Pulmonary artery endothelial cell (primary cell): ENCODE results near the gene HNRNPU. TPM values are rescaled to one million over a fixed set of nuclear protein-coding genes. Genes with fewer than 3 reads are reported as not detected.

Source experiments
- DNase-seq: peaks from one replicate; pipeline ENCODE4 v3.0.0-alpha.2; 2011; ENCODE audit warnings: low read depth, low spot score
- total RNA-seq: library from RNA; depleted of rRNA; stranded (reverse); fragments of >200 nt; gene quantifications from 2 replicates; pipeline ENCODE4 v1.2.3, GENCODE V29; 2014

HNRNPU gene
- total RNA-seq, result 474 and 592 TPM in 2 replicates

DNA sequence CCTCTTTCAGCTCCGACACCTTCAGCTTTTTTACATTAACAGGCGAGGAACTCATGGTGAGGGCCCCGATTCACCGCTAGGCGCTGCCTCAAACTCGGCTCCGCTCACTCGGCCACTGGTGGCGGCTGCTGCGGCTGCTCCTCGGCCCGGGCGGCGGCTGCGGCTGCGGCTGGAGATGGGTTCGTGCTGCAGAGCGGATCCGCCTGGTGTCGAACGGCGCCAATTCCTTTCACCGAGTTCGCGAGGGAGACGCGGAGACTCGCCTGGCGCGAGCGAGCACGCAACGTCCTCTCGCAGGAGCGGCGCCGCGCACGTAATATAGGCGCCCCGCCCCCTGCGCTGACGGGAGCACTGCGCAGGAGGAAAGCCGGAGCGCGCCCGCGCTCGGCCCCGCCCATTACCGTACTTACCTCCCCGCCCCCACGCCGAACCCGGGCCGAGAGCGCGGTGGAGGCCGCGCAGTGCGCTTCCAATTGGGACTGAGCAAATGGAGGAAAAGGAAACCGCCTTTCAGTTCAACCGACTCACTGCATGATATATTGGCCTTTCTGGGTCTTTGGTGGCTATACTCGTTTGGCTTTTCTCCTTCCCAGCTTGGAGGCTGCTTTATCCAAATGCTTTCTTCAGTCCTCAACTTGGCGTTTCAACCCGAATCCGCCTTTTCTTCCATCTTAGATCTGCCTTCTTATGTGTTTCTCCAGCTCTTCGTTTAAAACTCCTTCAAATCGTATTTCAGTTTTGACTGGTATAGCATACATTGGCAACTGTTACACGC, at the start of gene HNRNPU:
TSS of gene HNRNPU (minus strand) at position 291 of the 775 bp plus-strand sequence. CDS start at position 55, 236 bp downstream.
- peak; percentile 88 for DNase-seq

DNA sequence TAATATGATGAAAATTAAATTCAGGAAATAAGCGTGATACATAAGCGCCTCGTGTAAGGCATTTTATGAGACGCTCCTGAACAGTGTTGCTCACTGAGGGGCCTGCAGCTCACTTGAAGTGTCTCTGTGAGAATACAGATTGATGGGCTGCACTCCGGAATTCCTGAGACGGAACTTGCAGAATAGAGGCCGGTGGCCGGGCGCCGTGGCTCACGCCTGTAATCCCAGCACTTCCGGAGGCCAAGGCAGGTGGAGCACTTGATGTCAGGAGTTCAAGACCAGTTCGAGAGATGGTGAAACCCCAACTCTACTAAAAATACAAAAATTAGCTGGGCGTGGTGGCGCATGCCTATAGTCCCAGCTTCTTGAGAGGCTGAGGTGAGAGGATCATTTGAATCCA, 49.5 kb upstream of the HNRNPU start:
- no peak for DNase-seq

DNA sequence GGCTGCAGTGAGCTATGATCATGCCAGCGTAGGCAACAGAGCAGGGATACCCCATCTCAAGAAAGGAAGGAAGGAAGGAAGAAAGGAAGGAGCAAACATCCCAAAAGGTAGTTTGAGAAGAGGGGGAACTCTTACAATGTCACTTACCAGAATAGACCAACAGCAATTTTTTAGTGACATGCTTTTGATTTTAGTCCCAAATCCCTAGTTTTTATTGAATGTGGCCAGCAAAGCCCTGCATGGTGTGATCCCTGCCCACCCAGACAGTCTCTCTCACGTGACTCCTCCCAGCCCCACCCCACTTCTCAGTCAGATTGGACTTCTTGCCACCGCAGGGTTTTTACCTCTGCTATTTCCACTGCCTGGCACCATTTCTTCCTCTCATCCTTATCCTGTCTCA, 39.8 kb upstream of the HNRNPU start:
- no peak for DNase-seq

DNA sequence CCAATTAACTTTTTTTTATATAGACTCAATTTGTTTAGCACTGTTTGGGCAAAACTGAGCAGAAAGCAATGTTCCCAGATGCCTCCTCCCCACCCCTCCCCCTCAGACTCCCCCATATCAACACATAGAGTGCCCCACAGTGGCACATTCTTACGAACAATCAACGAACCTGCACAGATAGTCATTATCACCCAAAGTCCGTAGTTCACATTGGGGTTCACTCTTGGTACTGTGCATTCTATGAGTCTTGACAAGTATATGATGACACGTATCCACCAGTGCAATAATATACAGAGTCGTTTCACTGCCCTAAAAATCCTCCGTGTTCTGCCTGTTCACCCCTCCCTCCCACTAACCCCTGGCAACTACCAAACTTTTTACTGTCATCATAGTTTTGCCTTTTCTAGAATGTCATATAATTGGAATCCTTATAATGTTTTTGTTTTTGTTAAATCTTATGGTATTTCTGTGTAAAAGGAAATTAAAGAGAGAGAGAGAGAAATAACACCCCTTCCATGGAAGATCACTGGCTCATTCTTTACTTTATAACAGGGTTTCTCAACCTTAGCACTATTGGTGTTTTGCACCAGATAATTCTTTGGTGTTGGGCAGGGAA, 37.2 kb upstream of the HNRNPU start:
- DNase-seq, result no peak

DNA sequence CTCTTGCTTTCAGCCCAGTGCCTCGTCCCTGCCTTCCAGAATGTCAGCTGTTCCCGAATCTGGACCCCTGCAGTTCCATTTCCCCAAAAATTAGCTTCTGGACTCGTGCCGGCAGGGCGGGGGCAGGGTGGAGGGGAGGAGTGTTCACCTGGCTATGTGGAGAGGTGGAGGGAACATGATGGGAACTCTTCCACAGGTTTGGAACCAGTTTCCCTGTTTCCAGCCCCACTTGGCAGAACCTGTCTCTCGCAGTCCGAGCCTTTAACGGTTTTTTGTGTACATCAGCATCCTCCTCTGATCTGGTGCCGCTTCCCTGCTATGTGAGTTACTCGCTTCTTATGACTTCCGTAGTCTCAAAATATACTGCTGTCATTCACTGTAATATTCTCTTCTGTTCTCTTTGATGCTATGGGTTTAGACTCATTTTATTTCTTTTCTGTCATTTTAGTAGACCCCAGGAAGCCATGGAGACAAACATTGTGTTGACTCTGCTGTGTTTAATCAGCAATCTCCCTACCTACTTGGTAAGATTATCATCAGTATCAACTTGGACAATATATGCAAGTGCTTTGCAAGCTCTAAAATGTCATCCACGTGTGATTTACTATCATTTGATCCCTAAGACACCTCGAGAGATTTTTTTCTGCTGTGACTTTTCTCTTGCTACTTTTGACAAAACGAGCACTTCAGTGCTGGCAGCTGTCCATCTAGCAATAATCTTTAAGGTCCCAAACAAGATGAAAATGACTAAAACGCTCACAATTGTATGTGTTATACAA, 33.3 kb upstream of the HNRNPU start:
- no peak for DNase-seq

DNA sequence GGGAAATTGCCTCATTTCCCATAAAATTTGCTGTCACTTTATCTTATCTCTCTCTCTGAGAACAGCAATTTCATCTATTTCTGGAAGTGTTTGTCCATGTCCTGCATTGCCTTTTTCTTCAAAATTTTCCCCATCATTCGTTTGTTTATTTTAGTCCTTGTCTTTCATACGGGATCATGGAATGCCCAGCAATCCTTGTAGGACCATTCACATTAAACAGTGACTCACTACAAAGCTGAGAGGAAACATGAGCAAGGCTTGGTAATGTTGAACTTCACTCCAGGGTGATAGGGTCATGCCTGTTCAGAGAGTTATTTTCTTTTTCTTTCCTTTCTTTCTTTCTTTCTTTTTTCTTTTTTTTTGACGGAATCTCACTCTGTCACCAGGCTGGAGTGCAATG, 32.2 kb upstream of the HNRNPU start:
- DNase-seq, result peak; percentile 79

DNA sequence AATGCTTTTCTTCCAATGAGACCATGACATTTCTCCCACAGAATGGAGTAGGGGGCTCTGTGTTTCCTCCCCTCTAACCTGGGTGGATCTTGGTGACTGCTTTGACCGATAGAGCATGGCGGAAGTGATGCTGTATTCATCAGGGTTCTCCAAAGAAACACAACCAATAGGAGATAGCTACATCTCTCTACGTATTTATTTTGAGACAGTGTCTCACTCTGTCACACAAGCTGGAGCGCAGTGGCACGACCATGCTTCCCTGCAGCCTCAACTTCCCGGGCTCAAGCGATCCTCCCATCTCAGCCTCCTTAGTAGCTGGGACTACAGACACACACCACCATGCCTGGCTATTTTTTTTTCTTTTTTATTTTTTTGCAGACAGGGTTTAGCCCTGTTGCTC, 29.5 kb upstream of the HNRNPU start:
- DNase-seq, result no peak

DNA sequence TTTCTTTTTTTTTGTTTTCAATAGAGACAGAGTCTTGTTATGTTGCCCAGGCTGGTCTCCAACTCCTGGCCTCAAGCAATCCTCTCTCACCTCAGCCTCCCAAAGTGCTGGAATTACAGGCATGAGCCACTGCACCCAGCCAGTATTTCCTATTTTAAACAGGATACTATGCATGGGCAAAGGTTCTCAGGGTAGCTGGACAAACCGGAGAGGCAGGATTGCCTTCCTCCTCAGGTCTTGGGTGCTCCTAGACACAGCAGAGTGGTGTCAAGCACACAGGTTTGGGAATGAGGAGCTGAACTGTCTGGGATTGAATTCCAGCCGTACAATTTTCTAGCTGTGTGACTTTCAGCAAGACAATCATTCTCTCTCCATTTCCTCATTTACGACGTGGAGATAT, 22.9 kb upstream of the HNRNPU start:
- no peak for DNase-seq

DNA sequence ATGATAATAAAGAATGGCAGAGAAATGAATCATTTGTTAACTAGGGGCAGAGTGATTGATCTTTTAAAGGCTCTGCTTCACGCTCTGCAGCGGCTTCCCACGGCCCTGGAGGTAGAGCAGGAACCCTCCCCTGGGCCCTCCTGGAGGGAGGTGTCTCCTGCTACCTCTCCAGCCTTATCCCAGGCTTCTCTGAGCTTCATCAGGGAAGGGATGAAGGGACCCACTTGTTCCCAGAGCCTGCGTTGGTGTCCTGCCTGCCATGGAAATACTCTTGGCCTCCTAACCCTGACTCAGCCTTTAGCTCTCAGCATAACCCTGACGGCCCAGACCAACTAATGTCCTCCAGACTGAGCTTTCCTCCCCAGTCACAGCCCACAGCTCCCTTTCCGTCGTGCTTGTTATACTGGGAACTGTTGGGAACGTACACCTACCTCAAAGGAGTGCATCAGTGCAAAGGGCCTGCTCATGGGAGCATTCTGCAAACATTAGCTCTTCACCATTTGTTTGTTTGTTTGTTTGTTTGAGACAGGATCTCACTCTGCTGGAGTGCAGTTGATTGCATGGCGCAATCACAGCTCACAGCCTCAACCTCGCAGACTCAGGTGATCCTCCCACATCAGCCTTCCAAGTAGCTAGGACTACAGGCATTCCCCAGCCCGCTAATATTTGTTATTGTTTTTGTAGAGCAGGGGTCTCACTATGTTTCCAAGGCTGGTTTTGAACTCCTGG, 17.4 kb upstream of the HNRNPU start:
- DNase-seq, result no peak

DNA sequence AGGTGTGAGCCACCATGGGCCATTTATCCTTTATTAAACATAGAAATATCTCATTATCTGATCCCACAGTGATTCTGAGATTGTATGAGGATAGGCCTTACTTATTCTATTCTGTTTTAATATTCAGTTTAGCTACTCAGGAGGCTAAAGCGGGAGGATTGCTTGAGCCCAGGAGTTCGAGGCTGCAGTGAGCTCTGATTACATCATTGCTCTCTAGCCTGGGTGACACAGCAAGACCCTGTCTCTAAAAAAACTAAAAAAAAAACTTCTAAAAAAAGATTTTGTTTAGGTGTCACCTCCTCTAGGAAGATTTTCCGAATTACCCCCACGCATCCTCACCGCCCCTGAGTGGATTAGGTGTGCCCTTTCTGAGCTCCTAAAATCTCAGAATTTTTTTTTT, 14.3 kb upstream of the HNRNPU start:
- no peak for DNase-seq

DNA sequence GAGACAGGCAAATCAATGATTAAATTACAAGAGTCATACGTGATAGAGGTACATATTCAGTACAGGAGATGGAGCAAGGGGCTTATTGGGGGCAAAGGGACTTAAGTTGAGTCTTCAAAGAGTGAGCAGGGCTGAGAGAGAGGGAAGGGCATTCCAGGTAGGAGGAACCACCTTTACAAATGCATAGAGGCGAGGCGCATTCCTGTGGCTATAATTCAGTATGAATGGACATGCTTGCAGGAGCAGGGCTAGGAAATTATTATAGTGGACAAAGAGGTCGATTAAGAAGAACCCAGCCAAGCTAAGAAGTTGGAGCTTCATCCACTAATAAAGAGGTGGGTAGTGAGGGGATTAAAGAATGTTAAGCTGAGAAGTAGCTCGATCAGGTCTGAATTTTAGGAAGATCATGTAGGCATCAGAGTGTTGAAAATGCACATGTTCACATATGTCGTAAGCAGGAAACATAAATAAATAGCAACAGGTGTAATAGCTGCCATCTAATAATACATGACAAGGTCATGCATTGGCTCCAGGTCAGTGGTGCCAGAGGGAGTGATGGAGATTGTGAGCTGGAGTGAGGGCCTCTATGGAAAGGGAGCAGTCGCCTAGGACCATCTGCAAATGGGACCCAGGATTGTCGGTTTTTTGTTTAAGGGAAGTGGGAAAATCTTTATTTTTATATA, 12.0 kb upstream of the HNRNPU start:
- DNase-seq, result no peak

DNA sequence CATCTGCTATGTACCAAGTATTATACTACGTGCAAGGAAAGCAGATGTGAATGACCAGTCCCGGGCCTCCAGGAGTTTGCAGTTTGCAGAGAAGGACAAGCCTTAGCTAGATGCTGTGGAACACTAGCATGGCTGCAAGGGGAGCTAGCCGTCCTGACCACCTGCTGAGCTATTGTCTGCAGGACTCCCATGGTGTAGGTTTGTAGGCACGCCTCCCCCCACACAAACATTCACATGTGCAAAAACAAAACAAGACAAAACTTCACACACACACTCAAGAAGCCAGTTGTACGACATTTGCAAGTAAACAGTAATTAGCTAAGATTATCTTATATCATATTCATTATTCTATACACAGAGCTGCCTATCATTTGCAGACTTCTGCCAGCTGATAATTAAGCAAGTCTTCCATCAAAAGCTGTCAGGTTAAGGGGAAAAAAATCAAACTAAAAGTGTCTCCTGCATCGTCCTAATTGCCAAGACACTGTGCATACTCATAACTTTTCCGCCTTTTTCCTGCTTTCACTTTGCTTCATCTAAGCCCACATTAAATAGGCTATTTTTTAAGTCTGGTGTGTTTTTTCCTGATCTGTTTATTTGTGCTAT, 10.7 kb upstream of the HNRNPU start:
- no peak for DNase-seq

DNA sequence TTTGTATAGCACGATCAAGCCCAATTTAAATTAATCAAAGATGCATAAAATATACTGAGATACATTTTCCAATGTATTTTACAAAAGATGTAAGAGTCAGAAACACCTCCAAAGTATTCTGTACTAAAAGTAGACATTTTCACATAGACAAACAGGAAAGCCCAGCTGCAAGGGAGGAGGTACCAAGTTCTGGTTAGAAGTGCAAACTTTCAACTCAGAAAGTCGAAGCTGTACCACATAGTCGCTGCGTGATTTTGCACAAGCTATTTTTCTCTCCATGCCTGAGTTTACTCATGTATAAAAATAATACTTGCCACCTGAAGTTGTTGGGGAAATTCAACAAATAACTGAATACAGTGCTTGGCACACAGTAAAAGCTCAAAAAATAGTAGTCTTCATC, 5.6 kb upstream of the HNRNPU start:
- DNase-seq, result no peak

DNA sequence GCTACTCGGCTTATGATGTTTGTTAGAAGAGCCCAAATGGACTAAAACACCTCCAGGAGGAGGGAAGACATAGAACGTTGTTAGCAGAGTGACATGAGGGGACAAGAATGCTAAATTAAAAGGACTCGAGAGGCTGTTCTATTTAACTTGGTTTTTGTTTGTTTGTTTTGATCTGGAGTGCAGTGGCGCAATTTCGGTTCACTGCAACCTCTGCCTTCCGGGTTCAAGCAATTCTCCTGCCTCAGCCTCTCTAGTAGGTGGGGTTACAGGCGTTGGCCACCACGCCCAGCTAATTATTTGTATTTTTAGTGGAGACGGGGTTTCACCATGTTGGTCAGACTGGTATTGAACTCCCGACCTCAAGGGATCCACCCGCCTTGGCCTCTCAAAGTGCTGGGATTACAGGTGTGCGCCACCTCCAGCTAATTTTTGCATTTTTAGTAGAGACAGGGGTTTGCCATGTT, 5.1 kb upstream of the HNRNPU start:
- DNase-seq, result no peak

DNA sequence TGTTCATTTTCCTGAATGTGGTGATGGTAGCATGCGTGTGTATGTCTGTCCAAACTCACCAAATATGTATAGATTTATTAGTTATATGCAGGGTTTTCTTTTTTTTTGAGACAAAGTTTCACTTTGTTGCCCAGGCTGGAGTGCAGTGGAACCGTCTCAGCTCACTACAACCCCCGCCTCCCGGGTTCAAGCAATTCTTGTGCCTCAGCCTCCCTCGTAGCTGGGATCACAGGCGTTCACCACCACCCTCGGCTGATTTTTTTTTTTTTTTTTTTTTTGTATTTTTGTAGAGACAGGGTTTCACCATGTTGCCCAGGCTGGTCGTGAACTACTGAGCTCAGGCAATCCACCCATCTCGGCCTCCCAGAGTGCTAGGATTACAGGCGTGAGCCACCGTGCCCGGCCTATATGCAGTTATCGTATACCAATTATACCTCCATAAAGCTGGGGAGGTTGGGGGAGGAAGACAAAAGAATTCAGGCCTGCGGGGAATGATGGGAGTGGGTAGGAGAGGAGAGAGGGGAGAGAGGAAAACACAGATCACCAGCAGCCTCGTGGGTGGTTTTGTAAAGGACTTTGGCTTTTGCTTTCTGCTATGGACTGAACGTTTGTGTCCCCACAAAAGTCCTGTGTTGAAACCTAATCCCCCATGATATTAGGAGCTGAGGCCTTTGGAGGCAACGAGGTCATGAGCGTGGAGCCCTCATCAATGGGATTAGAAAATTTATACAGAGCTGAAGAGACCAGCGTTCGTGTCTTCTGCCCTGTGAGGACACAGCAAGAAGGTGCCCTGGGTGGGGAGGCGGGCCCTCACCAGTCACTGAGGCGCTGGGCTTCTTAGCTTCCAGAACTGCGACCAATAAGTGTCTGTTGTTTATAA, 4.4 kb upstream of the HNRNPU start:
- DNase-seq, result no peak

DNA sequence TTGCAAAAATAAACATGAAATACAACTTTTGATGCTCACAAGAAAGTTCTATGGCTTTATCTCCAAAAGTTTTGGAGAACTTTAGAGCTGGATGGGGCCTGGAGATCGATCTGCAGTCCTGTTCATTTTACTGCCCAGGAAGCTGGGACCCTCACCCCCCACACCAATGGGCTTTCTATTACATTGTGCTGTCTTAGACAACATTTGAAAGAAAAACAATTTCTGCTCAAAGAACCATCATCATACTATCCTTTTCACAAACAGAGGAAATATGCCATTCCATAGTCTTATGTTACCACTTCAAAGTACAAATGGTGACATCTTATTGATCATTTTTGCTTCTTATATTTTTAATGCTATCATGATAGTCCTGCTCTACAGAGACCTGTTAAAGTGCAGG, 2.0 kb upstream of the HNRNPU start:
- DNase-seq, result no peak

DNA sequence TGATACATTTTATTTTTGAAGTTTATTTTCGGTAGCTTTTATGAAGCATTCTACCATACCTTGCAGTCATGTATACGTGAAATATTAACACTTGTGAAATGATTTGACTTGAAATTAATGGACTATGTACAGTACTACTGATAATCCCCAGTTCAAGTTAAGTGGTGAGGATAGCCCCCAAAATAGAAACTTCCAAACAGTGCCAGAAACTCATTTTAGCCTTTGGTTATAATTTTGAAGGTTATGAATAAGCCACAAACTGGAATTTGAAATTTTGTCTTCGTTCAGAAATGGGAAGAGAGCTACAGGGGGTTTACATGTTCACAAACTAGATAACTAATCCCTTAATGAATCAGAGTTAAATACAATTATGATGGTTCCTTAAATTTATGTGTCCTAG, 1.5 kb upstream of the HNRNPU start:
- DNase-seq, result no peak

DNA sequence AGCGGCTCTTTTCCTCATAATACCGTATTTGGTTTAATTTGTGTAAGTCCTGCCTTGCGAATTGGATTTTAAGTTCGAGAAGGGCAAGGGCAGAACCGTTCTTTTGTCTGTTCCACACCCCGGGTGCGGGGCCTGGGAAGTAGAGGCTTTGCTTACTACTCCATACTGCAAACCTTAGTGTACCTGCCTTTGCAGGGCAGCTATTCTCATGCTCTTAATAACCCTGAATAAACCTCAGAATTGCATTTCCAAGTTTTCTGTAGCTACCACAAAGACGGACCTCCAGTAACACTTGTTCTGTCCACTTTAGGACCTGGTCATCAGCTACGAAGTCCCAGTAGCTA, 657 bp upstream of the HNRNPU start:
- DNase-seq, result no peak

DNA sequence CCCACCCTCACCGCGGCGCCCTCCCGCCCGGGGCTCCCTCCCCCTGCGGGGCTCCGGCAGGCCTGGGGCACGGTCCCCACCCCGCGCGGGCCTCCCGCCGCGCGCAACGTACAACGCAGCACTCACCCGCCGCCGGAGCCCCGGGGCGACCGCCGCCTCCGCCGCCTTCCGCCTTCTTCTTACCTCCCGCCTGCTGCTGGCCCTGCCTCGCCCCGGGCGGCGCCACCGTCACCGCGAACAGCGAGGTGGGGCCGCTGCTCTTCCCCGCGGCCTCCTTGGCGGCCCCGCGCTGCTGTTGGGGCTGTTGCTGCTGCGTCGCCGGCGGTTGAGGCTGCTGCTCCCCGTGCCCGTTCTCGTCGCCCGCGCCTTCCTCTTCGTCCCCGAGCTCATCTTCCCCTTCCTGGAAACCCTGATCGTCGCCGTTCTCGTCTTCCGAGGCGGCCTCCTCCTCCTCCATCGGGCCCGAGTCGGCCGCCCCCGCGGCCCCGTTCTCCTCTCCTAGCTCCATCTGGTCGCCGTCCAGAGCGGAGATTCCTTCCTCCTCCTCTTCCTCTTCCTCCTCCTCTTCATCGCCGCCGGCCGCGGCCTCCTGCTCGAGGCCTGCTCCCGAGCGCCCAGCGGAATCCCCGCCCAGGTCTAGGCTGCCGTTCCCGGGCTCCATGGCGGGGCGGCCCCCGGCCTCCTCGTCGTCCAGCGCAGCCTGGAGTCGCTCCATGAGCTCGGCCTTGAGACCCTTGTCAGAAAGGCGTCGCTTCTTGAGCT, 671 bp downstream of the HNRNPU start:
- DNase-seq, result no peak
